ENCODE results near the gene B4GALNT4.
"Not testable (repeated sequence)": the region's sequence is repeated elsewhere in the genome, so short reads cannot be mapped to it uniquely, and the experiment has no call there.

Gene B4GALNT4

DNA sequence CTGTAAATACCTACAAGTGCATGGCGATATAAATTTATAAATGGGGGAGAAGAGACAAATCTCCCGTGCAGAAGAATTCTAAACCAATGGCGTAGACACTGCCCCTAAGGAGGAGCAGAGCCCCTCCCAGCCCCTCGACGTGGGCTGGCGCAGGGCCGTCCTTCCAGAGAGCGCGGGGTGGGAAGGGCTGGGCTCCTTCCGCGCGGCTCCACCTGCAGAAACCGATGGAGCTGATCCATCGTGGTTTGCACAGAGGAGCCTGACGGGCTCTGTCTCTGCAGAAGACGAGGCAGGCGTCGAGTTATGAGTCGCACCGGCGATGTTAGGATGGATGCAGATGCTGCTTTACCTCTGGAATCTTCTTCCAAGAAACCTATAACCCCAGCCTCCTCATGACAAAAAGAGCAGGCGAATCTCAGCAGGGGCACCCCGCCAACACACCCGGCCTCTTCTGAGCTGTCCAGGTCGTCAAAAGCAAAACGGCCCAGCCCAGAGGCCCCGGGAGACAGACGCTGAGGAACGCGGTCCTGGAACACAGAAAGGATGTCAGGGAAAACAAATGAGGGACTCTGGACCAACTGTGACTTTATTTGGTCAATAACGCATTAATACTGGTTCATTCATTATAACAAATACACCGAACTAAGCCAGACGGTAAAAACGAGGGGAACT is 11.0 kb upstream of the B4GALNT4 start:
- ATAC-seq (replicated peaks) (no peak), DNase-seq (no peak)
- H3K9me3 Mint-ChIP-seq = no peaks in the 10 kb centered on the region
- peaks cover 14% of the 10 kb centered on the region for H3K36me3 Mint-ChIP-seq (ENCODE audit: insufficient read depth)
- no peaks in the 10 kb centered on the region for H3K27me3 Mint-ChIP-seq
- H3K4me3 Mint-ChIP-seq = no peak overlapping the region
- peaks cover 18 to 23% of the 10 kb centered on the region in 2 donors for H3K4me1 Mint-ChIP-seq (ENCODE audit: low read depth in 2 of 2)
- H3K27ac Mint-ChIP-seq = no peak overlapping the region

- H3K27ac Mint-ChIP-seq = peak overlapping the region; percentile 88 to 95
- peak; percentile 43 to 53 (median 47) for DNase-seq
- H3K36me3 Mint-ChIP-seq (ENCODE audit: insufficient read depth) = peaks cover 12% of the 10 kb centered on the region
- H3K4me3 Mint-ChIP-seq = peak overlapping the region; percentile 44 to 61
- H3K4me1 Mint-ChIP-seq (ENCODE audit: low read depth in 2 of 2) = peaks cover 18 to 20% of the 10 kb centered on the region in 2 donors
- H3K9me3 Mint-ChIP-seq = no peaks in the 10 kb centered on the region
- ATAC-seq (replicated peaks) = peak; percentile 74
- H3K27me3 Mint-ChIP-seq = peaks cover 0 to 1% of the 10 kb centered on the region in 2 donors
These were observed 10.1 kb upstream of the B4GALNT4 start for GRCh38 chr11:359181-359714.

DNA sequence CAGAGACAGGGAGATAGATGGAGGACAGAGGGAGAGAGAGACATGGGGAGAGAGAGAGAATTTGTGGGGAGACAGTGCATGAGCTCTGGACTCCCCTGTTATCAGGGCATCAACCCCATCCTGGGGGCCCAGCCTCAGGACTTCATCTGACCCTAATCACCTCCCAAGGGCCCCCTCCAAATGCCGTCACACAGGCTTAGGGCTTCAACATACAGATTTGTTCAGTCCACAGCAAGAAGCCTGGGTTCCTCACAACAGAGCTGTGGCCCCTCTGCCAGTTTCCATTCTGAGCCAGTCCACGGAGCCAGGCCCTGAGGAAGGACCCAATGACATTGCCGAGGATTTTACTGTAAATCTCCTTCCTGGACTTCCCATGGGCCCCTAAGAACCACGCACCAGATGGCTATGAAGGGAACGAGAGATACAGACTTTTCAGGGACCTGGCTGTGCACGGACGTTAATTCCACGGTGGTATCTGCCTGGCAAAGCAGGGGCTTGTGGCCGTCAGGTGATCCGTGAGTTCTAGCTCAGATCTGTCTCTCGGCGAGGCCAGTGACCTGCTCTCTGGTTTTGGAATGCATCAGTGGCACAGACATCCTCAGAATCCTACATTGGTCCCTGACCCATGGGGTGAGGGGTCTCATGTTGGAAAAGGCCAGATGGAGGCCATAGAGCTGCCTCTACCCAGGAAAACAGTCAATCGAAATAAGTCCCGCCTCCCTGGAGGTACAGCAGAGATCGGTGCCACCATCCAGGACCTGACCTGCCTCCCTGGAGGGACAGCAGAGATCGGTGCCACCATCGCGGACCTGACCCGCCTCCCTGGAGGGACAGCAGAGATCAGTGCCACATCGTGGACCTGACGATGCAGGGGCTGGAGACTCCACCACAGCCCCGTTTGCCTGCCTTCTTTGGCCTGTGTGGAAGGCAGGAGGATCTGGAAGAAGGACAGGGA is 8.7 kb upstream of the B4GALNT4 start:
- Mint-ChIP-seq H3K27me3 (peaks cover 0 to 8% of the 10 kb centered on the region in 2 donors), H3K4me3 (peak overlapping the region in 1 of 2 donors; percentile 17), H3K4me1 (ENCODE audit: low read depth in 2 of 2) (peaks cover 16 to 25% of the 10 kb centered on the region in 2 donors), H3K9me3 (no peaks in the 10 kb centered on the region), H3K36me3 (ENCODE audit: insufficient read depth) (peaks cover 2% of the 10 kb centered on the region), H3K27ac (peak overlapping the region; percentile 88 to 95)
- DNase-seq (no peak), ATAC-seq (replicated peaks) (no peak)

GRCh38 chr11:362642-363442 is 6.5 kb upstream of the B4GALNT4 start:
- H3K27ac Mint-ChIP-seq = no peak overlapping the region

GRCh38 chr11:363443-363805 is 5.9 kb upstream of the B4GALNT4 start:
- Mint-ChIP-seq H3K27me3 (peaks cover 15 to 36% of the 10 kb centered on the region in 2 donors), H3K4me1 (ENCODE audit: low read depth in 2 of 2) (peaks cover 25 to 32% of the 10 kb centered on the region in 2 donors)
- H3K4me3 Mint-ChIP-seq; ATAC-seq (replicated peaks); DNase-seq; H3K9me3 Mint-ChIP-seq; H3K27ac Mint-ChIP-seq; H3K36me3 Mint-ChIP-seq (ENCODE audit: insufficient read depth): not testable (repeated sequence)

More at GRCh38 chr11:362642-363442, 6.5 kb upstream of the B4GALNT4 start:
- Mint-ChIP-seq H3K27me3 (peaks cover 9 to 30% of the 10 kb centered on the region in 2 donors), H3K4me3 (no peak overlapping the region), H3K4me1 (ENCODE audit: low read depth in 2 of 2) (peaks cover 21 to 26% of the 10 kb centered on the region in 2 donors), H3K9me3 (no peaks in the 10 kb centered on the region), H3K36me3 (ENCODE audit: insufficient read depth) (no peaks in the 10 kb centered on the region)
- DNase-seq = no peak
- ATAC-seq (replicated peaks) = no peak

- peak overlapping the region; percentile 51 to 69 for H3K27ac Mint-ChIP-seq
- peak; percentile 74 to 77 (median 76) for DNase-seq
- no peaks in the 10 kb centered on the region for H3K9me3 Mint-ChIP-seq
- peak overlapping the region; percentile 58 to 66 for H3K4me3 Mint-ChIP-seq
- ATAC-seq (replicated peaks) = peak; percentile 84
- H3K4me1 Mint-ChIP-seq (ENCODE audit: low read depth in 2 of 2) = peaks cover 26 to 33% of the 10 kb centered on the region in 2 donors
- no peaks in the 10 kb centered on the region for H3K36me3 Mint-ChIP-seq (ENCODE audit: insufficient read depth)
- peaks cover 18 to 41% of the 10 kb centered on the region in 2 donors for H3K27me3 Mint-ChIP-seq
These were observed 5.1 kb upstream of the B4GALNT4 start for GRCh38 chr11:363948-364761.

DNA sequence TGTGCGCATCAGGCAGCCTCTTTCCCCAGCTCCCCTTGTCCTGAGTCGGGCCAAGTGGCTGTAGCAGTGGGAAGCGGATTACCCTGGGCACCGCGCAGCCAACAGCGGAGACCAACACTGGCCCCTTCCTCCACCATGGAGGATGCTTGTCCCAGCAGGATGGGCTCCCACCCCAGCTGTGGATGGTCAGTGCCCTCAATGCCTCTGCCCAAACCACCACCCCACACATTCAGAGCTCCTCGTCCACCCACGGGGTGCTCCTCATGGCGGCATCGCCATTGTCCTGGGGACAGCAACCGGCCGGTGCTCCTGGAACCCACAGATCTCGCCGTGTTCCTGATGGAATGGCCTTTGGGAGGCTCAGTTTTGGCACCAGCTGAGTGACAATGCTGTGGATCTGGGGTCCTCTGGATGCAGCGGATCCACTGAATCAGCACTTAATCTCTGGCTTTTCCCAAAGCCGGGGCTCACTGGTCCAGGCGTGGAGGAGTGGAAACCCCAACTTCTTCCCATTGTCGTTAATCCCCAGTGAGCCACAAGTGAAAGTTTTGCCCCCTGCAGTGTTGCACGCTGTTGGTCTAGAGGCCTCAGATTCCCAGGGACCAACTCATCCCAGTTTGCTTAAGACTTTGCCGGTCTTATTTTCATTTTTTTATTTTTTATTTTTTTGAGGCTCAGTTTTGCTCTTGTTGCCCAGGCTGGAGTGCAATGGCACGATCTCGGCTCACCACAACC is 4.1 kb upstream of the B4GALNT4 start:
- Mint-ChIP-seq H3K9me3 (no peaks in the 10 kb centered on the region), H3K4me3 (no peak overlapping the region), H3K4me1 (ENCODE audit: low read depth in 2 of 2) (peaks cover 20 to 24% of the 10 kb centered on the region in 2 donors), H3K27me3 (peaks cover 20 to 43% of the 10 kb centered on the region in 2 donors), H3K36me3 (ENCODE audit: insufficient read depth) (no peaks in the 10 kb centered on the region), H3K27ac (peak overlapping the region in 1 of 2 donors; percentile 51)
- DNase-seq = no peak
- ATAC-seq (replicated peaks) = no peak

GRCh38 chr11:365831-366230 is 3.5 kb upstream of the B4GALNT4 start:
- no peak overlapping the region for H3K27ac Mint-ChIP-seq
- ATAC-seq (replicated peaks) = no peak
- H3K27me3 Mint-ChIP-seq = peaks cover 24 to 50% of the 10 kb centered on the region in 2 donors
- H3K9me3 Mint-ChIP-seq = no peaks in the 10 kb centered on the region
- H3K4me1 Mint-ChIP-seq (ENCODE audit: low read depth in 2 of 2) = peaks cover 19 to 22% of the 10 kb centered on the region in 2 donors
- DNase-seq = no peak
- H3K36me3 Mint-ChIP-seq (ENCODE audit: insufficient read depth) = no peaks in the 10 kb centered on the region
- no peak overlapping the region for H3K4me3 Mint-ChIP-seq

DNA sequence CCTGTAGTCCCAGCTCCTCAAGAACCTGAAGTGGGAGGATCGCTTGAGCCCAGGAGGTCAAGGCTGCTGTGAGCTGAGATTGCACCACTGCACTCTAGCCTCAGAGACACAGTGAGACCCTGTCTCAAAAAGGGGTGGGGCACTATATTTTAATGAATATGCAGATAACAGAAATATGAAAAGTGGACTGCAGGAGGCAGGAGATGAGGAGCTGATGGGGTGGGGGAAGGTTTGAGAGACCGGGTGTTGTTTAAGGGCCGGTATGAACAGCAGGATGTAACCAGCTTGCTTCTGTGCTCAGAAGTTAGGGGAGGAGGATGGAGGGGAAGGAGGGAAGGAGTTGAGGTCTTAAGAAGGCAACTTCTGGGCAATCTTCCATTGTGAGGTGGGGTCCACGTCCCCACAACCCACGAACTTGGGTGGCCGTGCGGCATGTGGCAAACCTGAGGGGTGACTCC is 1.3 kb upstream of the B4GALNT4 start:
- Mint-ChIP-seq H3K9me3 (no peaks in the 10 kb centered on the region), H3K27me3 (peaks cover 24 to 68% of the 10 kb centered on the region in 2 donors), H3K4me1 (ENCODE audit: low read depth in 2 of 2) (peaks cover 24 to 26% of the 10 kb centered on the region in 2 donors), H3K27ac (no peak overlapping the region), H3K4me3 (peak overlapping the region; percentile 78 to 79), H3K36me3 (ENCODE audit: insufficient read depth) (no peaks in the 10 kb centered on the region)
- ATAC-seq (replicated peaks) (no peak), DNase-seq (no peak)

DNA sequence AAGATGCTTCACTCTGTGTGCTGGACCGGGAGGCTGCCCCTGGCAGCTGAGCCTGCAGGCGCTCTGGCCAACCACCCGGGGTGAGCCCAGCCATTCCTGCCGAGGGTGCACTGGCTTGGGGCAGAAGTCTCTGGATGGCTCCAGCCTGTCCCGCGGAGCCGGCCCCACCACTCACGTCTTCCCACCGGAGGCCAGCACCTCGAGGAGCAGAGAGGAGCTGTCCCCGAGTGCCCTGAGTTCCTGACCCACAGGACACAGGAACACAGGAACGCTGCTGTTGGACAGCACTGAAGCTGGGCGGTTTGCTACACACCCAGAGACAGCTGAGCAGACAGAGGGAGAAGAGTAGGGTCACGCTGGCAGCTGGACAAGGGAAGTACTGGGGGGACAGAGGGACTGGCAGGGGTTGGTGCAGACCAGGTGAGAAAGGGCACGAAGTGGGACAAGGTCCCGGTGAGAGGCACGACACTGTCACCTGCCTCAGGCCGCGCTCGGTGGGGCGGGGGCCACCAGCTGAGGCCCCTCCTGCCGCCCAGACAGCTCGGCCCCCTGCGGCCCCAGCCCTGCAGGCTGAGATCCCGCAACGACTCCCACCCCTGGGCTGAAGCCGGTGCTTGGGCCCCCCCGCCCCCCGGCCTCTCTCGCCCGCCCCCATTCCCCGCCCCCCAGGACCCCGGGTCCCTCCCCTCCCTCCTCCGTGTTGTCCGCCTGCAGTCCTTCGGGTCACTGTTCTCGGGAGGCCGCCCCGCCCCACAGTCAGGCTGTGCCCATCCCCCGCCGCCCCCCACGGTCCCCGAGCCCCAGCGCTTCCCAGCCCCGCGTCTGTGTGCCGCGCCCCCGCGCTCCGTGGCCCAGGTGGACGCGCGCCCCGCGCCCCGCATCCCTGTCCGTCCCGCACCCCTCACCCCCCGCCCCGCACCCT is 624 bp upstream of the B4GALNT4 start:
- peaks cover 24 to 68% of the 10 kb centered on the region in 2 donors for H3K27me3 Mint-ChIP-seq
- peak overlapping the region; percentile 78 to 79 for H3K4me3 Mint-ChIP-seq
- DNase-seq (no peak), ATAC-seq (replicated peaks) (no peak)
- H3K4me1 Mint-ChIP-seq (ENCODE audit: low read depth in 2 of 2) = peaks cover 24 to 26% of the 10 kb centered on the region in 2 donors
- no peaks in the 10 kb centered on the region for H3K36me3 Mint-ChIP-seq (ENCODE audit: insufficient read depth)
- H3K9me3 Mint-ChIP-seq = no peaks in the 10 kb centered on the region
- H3K27ac Mint-ChIP-seq = no peak overlapping the region
